Measurements from ENCODE around the gene POLD1. TPM values are rescaled to one million over a fixed set of nuclear protein-coding genes. Genes with fewer than 3 reads are reported as not detected.
A peak's percentile ranks its signal among the peaks of the same experiment; 100 is the strongest.
"Not testable (repeated sequence)": the region's sequence is repeated elsewhere in the genome, so short reads cannot be mapped to it uniquely, and the experiment has no call there.

Gene POLD1
- total and polyA plus RNA-seq, 5 donors from 2014 or later = 19.3 to 28.1 (median 21.4) TPM

DNA sequence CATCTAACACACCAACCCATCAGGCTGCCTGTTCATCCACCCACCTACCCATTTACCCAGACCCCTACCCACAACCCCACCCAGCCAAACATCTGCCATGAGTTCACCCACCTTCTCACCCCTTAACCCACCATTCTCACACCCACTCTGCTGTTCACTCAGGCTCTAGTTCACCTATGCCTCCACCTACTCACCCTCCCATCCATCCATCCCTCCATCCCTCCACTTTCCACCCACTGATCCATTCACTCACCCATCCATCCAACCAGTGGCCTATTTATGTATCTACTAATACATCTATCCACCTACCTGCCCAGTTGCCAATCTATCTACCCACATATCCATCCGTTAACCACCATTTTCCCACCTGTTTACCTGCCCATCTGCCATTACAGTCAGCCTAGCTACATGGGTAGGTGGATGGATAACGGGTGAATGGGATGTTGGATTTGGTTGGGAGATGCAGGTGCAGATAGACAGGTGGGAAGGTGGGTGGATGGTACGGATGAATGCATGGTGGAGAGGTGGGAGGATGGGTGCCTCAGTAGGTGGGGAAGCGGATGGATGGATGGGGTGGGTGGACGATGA lies 53.8 kb downstream of the POLD1 start:
- DNase-seq (no peak), ATAC-seq (ENCODE audit: low read depth in 2 of 2) (no peak)
- Mint-ChIP-seq H3K36me3 (peaks cover 4% of the 10 kb centered on the region), H3K27ac (no peak overlapping the region), H3K9me3 (peaks cover 0 to 3% (median 0%) of the 10 kb centered on the region in 7 donors), H3K4me3 (no peak overlapping the region), H3K27me3 (peaks cover 21% of the 10 kb centered on the region), H3K4me1 (peaks cover 0 to 4% (median 2%) of the 10 kb centered on the region in 4 donors)
- no peaks in the 10 kb centered on the region for H3K27me3 ChIP-seq (ENCODE audit: control insufficient read depth, insufficient read depth, low read length)
- H3K4me1 ChIP-seq (ENCODE audit: control insufficient read depth, insufficient read depth, low read length, poor library complexity, severe bottlenecking) = no peaks in the 10 kb centered on the region
- no peak overlapping the region for H3K4me3 ChIP-seq (ENCODE audit: low read depth, low read length)
- no peaks in the 10 kb centered on the region for H3K36me3 ChIP-seq (ENCODE audit: control insufficient read depth, insufficient read depth, low read length)
- no peak overlapping the region for H3K27ac ChIP-seq (ENCODE audit: insufficient read depth, low read length, poor library complexity, severe bottlenecking)
- H3K9me3 ChIP-seq (ENCODE audit: control insufficient read depth in 2 of 2, low read length in 2 of 2) = no peaks in the 10 kb centered on the region

DNA sequence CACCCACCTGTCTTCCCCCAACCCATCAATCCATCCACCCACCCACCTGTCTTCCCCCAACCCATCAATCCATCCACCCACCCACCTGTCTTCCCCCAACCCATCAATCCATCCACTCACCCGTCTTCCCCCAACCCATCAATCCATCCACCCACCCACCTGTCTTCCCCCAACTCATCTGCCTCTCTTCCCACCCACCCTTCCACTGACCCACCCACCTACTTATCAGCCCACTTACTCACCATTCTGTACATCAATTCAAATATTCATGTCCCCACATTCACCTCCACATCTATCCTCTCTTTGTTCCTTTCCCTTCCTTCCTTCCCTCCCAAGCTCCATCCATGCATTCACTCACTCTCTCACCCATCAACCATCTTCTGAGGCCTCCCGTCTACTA lies 55.0 kb downstream of the POLD1 start:
- not testable (repeated sequence) for DNase-seq; ATAC-seq (ENCODE audit: low read depth in 2 of 2)
- H3K27me3 Mint-ChIP-seq = peaks cover 16% of the 10 kb centered on the region

DNA sequence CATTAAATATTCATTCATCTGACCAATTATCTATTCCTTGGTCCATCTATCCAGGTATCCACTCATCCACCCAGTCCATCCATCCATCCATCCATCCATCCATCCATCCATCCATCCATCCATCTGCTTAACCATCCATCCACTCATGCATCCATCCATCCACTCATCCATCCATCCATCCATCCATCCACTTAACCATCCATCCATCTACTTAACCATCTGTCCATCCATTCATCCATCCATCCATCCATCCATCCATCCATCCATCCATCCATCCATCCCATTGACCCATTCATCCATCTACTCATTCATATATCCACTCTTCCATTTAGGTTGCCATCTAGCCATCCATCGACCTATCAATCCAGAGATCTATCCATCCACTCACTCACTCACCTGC lies 59.9 kb downstream of the POLD1 start:
- peaks cover 0 to 2% (median 0%) of the 10 kb centered on the region in 4 donors for H3K4me1 Mint-ChIP-seq
- Histone ChIP-seq H3K4me3 (ENCODE audit: low read depth, low read length) (no peak overlapping the region), H3K27me3 (ENCODE audit: control insufficient read depth, insufficient read depth, low read length) (no peaks in the 10 kb centered on the region), H3K36me3 (ENCODE audit: control insufficient read depth, insufficient read depth, low read length) (no peaks in the 10 kb centered on the region), H3K9me3 (ENCODE audit: control insufficient read depth in 2 of 2, low read length in 2 of 2) (no peaks in the 10 kb centered on the region), H3K27ac (ENCODE audit: insufficient read depth, low read length, poor library complexity, severe bottlenecking) (no peak overlapping the region), H3K4me1 (ENCODE audit: control insufficient read depth, insufficient read depth, low read length, poor library complexity, severe bottlenecking) (no peaks in the 10 kb centered on the region)
- DNase-seq (no peak), ATAC-seq (ENCODE audit: low read depth in 2 of 2) (no peak)
- H3K27me3 Mint-ChIP-seq = no peaks in the 10 kb centered on the region
- H3K36me3 Mint-ChIP-seq = peaks cover 4% of the 10 kb centered on the region
- H3K9me3 Mint-ChIP-seq = peaks cover 0 to 3% (median 0%) of the 10 kb centered on the region in 7 donors
- no peak overlapping the region for H3K27ac Mint-ChIP-seq
- no peak overlapping the region for H3K4me3 Mint-ChIP-seq

More for the DNA sequence above, 55.0 kb downstream of the POLD1 start:
- not testable (repeated sequence) for H3K36me3 ChIP-seq (ENCODE audit: control insufficient read depth, insufficient read depth, low read length); H3K36me3 Mint-ChIP-seq; H3K27me3 ChIP-seq (ENCODE audit: control insufficient read depth, insufficient read depth, low read length); H3K4me3 Mint-ChIP-seq; H3K9me3 ChIP-seq (ENCODE audit: control insufficient read depth in 2 of 2, low read length in 2 of 2); H3K9me3 Mint-ChIP-seq; H3K27ac ChIP-seq (ENCODE audit: insufficient read depth, low read length, poor library complexity, severe bottlenecking); H3K4me1 Mint-ChIP-seq; H3K4me1 ChIP-seq (ENCODE audit: control insufficient read depth, insufficient read depth, low read length, poor library complexity, severe bottlenecking); H3K4me3 ChIP-seq (ENCODE audit: low read depth, low read length)
- peak overlapping the region in 1 of 3 donors; percentile 7 for H3K27ac Mint-ChIP-seq

DNA sequence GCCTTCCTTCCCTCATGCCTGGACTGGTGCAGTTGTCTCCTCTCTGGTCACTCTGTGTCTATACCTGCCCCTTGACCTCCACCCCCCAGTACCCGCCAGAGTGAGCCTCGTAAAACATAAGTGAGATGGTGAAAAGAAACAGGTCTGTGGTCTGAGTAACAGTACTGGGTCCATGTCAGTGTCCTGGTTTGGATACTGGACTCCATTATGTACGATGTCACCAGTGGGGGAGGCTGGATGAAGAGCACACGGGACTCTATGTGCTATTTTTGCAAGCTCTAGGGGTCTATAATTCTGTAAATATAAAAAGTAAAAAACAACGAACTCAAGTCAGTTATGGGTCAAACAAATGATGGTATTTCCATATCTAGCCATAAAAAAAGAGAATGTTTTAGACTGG lies 62.9 kb downstream of the POLD1 start:
- DNase-seq (no peak), ATAC-seq (ENCODE audit: low read depth in 2 of 2) (no peak)
- H3K4me1 Mint-ChIP-seq = peaks cover 0 to 2% (median under 1%) of the 10 kb centered on the region in 4 donors
- Histone ChIP-seq H3K4me1 (ENCODE audit: control insufficient read depth, insufficient read depth, low read length, poor library complexity, severe bottlenecking) (no peaks in the 10 kb centered on the region), H3K4me3 (ENCODE audit: low read depth, low read length) (no peak overlapping the region), H3K27ac (ENCODE audit: insufficient read depth, low read length, poor library complexity, severe bottlenecking) (no peak overlapping the region), H3K36me3 (ENCODE audit: control insufficient read depth, insufficient read depth, low read length) (no peaks in the 10 kb centered on the region), H3K9me3 (ENCODE audit: control insufficient read depth in 2 of 2, low read length in 2 of 2) (no peaks in the 10 kb centered on the region), H3K27me3 (ENCODE audit: control insufficient read depth, insufficient read depth, low read length) (no peaks in the 10 kb centered on the region)
- no peak overlapping the region for H3K4me3 Mint-ChIP-seq
- H3K9me3 Mint-ChIP-seq = peaks cover 0 to 2% (median 0%) of the 10 kb centered on the region in 7 donors
- peaks cover 2% of the 10 kb centered on the region for H3K27me3 Mint-ChIP-seq
- H3K27ac Mint-ChIP-seq = no peak overlapping the region
- no peaks in the 10 kb centered on the region for H3K36me3 Mint-ChIP-seq

DNA sequence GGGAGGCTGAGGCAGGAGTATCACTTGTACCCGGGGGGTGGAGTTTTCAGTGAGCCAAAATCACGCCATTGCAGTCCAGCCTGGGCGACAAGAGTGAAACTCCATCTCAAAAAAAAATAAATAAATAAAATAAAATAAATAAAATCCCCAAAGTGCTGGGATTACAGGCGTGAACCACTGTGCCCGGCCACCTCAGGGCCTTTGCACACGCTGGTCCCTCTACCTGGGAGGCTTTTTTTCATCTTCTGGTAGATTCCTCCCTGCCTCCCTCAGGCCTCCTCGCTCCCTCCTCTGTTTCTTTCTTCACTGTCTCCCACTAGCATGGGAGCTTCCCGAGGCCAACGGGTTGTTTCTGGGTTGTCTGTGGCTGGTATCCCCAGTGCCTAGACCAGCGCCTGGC lies 63.6 kb downstream of the POLD1 start:
- peaks cover 0 to 6% (median 3%) of the 10 kb centered on the region in 4 donors for H3K4me1 Mint-ChIP-seq
- no peaks in the 10 kb centered on the region for H3K36me3 Mint-ChIP-seq
- H3K27ac Mint-ChIP-seq = no peak overlapping the region
- H3K27me3 Mint-ChIP-seq = peaks cover 4% of the 10 kb centered on the region
- Histone ChIP-seq H3K27ac (ENCODE audit: insufficient read depth, low read length, poor library complexity, severe bottlenecking) (no peak overlapping the region), H3K9me3 (ENCODE audit: control insufficient read depth in 2 of 2, low read length in 2 of 2) (no peaks in the 10 kb centered on the region), H3K4me1 (ENCODE audit: control insufficient read depth, insufficient read depth, low read length, poor library complexity, severe bottlenecking) (no peaks in the 10 kb centered on the region), H3K36me3 (ENCODE audit: control insufficient read depth, insufficient read depth, low read length) (no peaks in the 10 kb centered on the region), H3K27me3 (ENCODE audit: control insufficient read depth, insufficient read depth, low read length) (no peaks in the 10 kb centered on the region), H3K4me3 (ENCODE audit: low read depth, low read length) (no peak overlapping the region)
- no peak overlapping the region for H3K4me3 Mint-ChIP-seq
- ATAC-seq (ENCODE audit: low read depth in 2 of 2) = no peak
- peaks cover 0 to 2% (median 0%) of the 10 kb centered on the region in 7 donors for H3K9me3 Mint-ChIP-seq
- DNase-seq = no peak

DNA sequence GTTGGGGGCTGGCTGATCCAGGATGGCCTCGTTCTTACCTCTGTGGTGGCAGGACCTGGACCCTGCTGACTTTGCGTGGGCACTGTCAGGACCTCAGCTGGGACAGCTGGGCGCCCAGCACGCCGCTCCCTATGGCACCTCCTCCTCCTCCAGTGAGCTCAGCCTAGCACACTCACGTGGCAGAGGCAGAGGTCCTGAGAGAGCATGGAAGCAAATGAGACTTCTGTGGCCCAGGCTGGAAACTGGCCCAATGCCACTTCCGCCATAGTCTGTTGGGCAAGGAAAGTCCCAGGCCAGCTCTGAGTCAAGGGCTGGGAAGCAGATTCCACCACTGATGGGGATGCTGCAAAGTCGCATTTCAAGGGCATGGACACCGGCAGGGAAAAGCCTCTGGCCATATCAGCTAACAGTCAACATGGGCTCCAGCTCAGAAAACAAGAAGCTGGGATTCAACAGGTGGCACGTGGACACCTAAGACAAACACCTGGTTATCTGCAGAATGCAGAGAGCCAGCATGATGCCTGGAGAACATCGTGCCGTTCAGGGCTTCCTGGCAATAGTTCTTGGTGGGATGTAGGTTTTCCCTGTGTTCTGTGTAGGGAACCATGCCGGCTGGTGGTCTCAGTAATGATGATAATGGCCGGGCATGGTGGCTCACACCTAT lies 65.2 kb downstream of the POLD1 start:
- DNase-seq (no peak), ATAC-seq (ENCODE audit: low read depth in 2 of 2) (no peak)
- Mint-ChIP-seq H3K9me3 (peaks cover 0 to 3% (median 0%) of the 10 kb centered on the region in 7 donors), H3K4me3 (no peak overlapping the region), H3K27ac (no peak overlapping the region), H3K36me3 (no peaks in the 10 kb centered on the region), H3K4me1 (peaks cover 0 to 6% (median 3%) of the 10 kb centered on the region in 4 donors), H3K27me3 (peaks cover 4% of the 10 kb centered on the region)
- no peaks in the 10 kb centered on the region for H3K9me3 ChIP-seq (ENCODE audit: control insufficient read depth in 2 of 2, low read length in 2 of 2)
- no peaks in the 10 kb centered on the region for H3K36me3 ChIP-seq (ENCODE audit: control insufficient read depth, insufficient read depth, low read length)
- no peak overlapping the region for H3K4me3 ChIP-seq (ENCODE audit: low read depth, low read length)
- H3K27me3 ChIP-seq (ENCODE audit: control insufficient read depth, insufficient read depth, low read length) = no peaks in the 10 kb centered on the region
- no peaks in the 10 kb centered on the region for H3K4me1 ChIP-seq (ENCODE audit: control insufficient read depth, insufficient read depth, low read length, poor library complexity, severe bottlenecking)
- no peak overlapping the region for H3K27ac ChIP-seq (ENCODE audit: insufficient read depth, low read length, poor library complexity, severe bottlenecking)

DNA sequence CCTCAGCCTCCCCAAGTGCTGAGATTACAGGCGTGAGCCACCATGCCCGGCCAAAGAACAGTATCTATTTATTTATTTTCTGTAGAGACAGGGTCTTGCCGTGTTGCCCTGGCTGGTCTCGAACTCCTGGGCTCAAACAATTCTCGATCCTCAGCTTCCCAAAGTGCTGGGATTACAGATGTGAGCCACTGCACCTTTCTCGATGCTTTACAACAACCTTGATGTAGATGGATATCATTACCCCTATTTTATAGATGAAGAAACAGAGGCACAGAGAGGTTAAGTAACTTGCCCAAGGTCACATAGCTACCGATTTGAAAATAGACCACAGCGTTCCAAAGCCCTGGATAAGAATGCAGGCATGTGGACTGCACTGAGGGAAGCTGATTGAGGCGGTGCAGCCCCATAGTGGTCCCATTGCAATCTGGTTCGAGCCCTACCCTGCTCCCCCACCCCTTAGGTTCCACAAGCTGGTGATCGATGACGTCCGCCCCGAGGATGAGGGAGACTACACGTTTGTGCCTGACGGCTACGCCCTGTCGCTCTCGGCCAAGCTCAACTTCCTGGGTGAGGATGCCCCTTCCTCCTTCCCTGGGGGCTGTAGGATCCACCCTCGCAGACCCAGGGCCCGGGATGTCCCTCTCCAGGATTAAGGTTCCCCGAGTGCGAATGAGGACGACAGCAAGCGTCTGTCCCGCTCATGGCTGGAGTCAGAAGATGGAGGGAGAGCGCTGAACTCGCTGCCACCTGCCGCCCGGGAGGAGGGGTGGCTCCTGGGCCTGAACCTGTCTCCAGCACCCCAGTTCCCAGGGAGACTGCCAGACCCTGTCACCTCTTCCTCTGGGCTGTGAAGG lies 66.4 kb downstream of the POLD1 start:
- H3K27ac ChIP-seq (ENCODE audit: insufficient read depth, low read length, poor library complexity, severe bottlenecking) = no peak overlapping the region
- no peaks in the 10 kb centered on the region for H3K9me3 ChIP-seq (ENCODE audit: control insufficient read depth in 2 of 2, low read length in 2 of 2)
- Mint-ChIP-seq H3K4me1 (peaks cover 0 to 6% (median 3%) of the 10 kb centered on the region in 4 donors), H3K27ac (no peak overlapping the region), H3K36me3 (no peaks in the 10 kb centered on the region), H3K4me3 (no peak overlapping the region), H3K9me3 (peaks cover 0 to 1% (median 0%) of the 10 kb centered on the region in 7 donors), H3K27me3 (peaks cover 4% of the 10 kb centered on the region)
- no peaks in the 10 kb centered on the region for H3K36me3 ChIP-seq (ENCODE audit: control insufficient read depth, insufficient read depth, low read length)
- H3K4me1 ChIP-seq (ENCODE audit: control insufficient read depth, insufficient read depth, low read length, poor library complexity, severe bottlenecking) = no peaks in the 10 kb centered on the region
- DNase-seq = no peak
- no peaks in the 10 kb centered on the region for H3K27me3 ChIP-seq (ENCODE audit: control insufficient read depth, insufficient read depth, low read length)
- no peak overlapping the region for H3K4me3 ChIP-seq (ENCODE audit: low read depth, low read length)
- ATAC-seq (ENCODE audit: low read depth in 2 of 2) = no peak

Measured in CD4-positive, CD25-positive, alpha-beta regulatory T cell (primary cell).